Activated B cell treated with CpG ODN at 0.5 μM for 24 hours (primary cell): ENCODE results near the gene YJEFN3. TPM values are rescaled to one million over a fixed set of nuclear protein-coding genes. Genes with fewer than 3 reads are reported as not detected.

Source experiments
- ATAC-seq: fragments of 200-7000 bp; cut with Tn5 transposase; one replicate; pipeline ENCODE4 v1.10.0; 2021; ENCODE audit warnings: low read depth, mild to moderate bottlenecking, moderate library complexity
- CTCF ChIA-PET: fragments of 350-600 bp; sonication (Branson Sonifier 250); formaldehyde crosslinking; loops from one replicate; lab custom pipeline; 2021; ENCODE audit warnings: antibody characterized with exemption; lab: Charles Lee
- POLR2A ChIA-PET: fragments of 350-600 bp; sonication (Branson Sonifier 250); formaldehyde crosslinking; loops from one replicate; lab custom pipeline; 2021; ENCODE audit warnings: antibody characterized with exemption; lab: Charles Lee
- DNase-seq: peaks from one replicate; pipeline ENCODE4 v3.0.0; 2022
- H3K27ac Mint-ChIP-seq: one replicate; pipeline ENCODE4 v1.8.0; 2020; ENCODE audit warnings: mixed read lengths
- H3K27me3 Mint-ChIP-seq: one replicate; pipeline ENCODE4 v1.8.0; 2021; ENCODE audit warnings: mixed read lengths
- H3K36me3 Mint-ChIP-seq: one replicate; pipeline ENCODE4 v1.8.0; 2021; ENCODE audit warnings: low read depth, mixed read lengths
- H3K4me1 Mint-ChIP-seq: one replicate; pipeline ENCODE4 v1.8.0; 2021; ENCODE audit warnings: mixed read lengths
- H3K4me3 Mint-ChIP-seq: one replicate; pipeline ENCODE4 v1.8.0; 2020; ENCODE audit warnings: mild to moderate bottlenecking, mixed read lengths
- H3K9me3 Mint-ChIP-seq: one replicate; pipeline ENCODE4 v1.8.0; 2020; ENCODE audit warnings: mixed read lengths
- CTCF ChIP-seq: fragments of 200-600 bp; IDR thresholded peaks from one replicate; pipeline ENCODE4 v1.8.0; 2022; ENCODE audit warnings: antibody characterized with exemption, mild to moderate bottlenecking
- intact Hi-C: fragments of 100-400 bp; cut with micrococcal nuclease; formaldehyde crosslinking; loops from one replicate; pipeline ENCODE4 v1.15.1; 2024
- total RNA-seq: library from RNA; stranded (reverse); gene quantifications from 2 replicates; pipeline ENCODE4 v1.2.3, GENCODE V29; 2022

Gene YJEFN3
- total RNA-seq, 1 donor from 2014 or later = 9.1 TPM

DNA sequence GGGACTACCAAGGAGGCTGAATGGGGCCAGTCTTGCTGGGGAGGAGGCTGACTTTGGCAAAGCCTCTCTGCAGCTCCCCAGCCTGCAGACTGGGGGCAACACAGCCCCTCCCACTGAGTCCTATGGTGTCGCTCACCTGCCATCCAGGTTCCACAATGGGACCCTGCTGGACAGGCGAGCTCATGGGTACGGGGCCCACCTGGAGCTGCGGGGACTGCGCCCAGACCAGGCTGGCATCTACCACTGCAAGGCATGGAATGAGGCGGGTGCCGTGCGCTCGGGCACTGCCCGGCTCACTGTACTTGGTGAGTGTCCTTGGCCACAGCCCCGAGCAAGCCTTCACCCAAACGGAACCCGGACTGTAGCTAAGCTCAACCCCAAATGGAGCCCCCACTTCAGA, 14.4 kb downstream of the YJEFN3 start:
- intact Hi-C loops = loop anchor here (5.0 kb wide), 1 partner anchor 54 kb away; no protein-coding TSS in a partner anchor
- POLR2A ChIA-PET = no interaction called here
- Mint-ChIP-seq H3K4me1 (peaks cover 22% of the 10 kb centered on the region), H3K27me3 (peaks cover 17% of the 10 kb centered on the region), H3K36me3 (no peaks in the 10 kb centered on the region), H3K9me3 (no peaks in the 10 kb centered on the region), H3K4me3 (no peak overlapping the region), H3K27ac (no peak overlapping the region)
- TF ChIP-seq CTCF = no peak
- ATAC-seq (no peak), DNase-seq (no peak)
- CTCF ChIA-PET = interaction anchor here (0.6 to 1.6 kb wide), 2 partner anchors 11 to 250 kb away, joined by 3 to 5 read pairs; no protein-coding TSS in a partner anchor

DNA sequence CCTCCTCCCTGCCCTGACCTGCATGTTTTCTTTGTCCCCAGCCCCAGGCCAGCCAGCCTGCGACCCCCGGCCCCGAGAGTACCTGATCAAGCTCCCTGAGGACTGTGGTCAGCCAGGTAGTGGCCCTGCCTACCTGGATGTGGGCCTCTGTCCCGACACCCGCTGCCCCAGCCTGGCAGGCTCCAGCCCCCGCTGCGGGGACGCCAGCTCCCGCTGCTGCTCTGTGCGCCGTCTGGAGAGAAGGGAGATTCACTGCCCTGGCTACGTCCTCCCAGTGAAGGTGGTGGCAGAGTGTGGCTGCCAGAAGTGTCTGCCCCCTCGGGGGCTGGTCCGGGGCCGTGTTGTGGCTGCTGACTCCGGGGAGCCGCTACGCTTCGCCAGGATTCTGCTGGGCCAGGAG, 14.9 kb downstream of the YJEFN3 start:
- DNase-seq = no peak
- no peaks in the 10 kb centered on the region for H3K36me3 Mint-ChIP-seq
- no peak for TF ChIP-seq CTCF
- no peak for ATAC-seq
- H3K9me3 Mint-ChIP-seq = no peaks in the 10 kb centered on the region
- H3K27me3 Mint-ChIP-seq = peaks cover 15% of the 10 kb centered on the region
- H3K27ac Mint-ChIP-seq = no peak overlapping the region
- ChIA-PET CTCF (interaction anchor here (1.6 kb wide), 1 partner anchor 11 kb away, joined by 5 read pairs; no protein-coding TSS in a partner anchor), POLR2A (no interaction called here)
- peaks cover 19% of the 10 kb centered on the region for H3K4me1 Mint-ChIP-seq
- H3K4me3 Mint-ChIP-seq = no peak overlapping the region
- intact Hi-C loops = loop anchor here (5.0 kb wide), 1 partner anchor 54 kb away; no protein-coding TSS in a partner anchor

- Mint-ChIP-seq H3K9me3 (no peaks in the 10 kb centered on the region), H3K27me3 (peaks cover 15% of the 10 kb centered on the region), H3K36me3 (no peaks in the 10 kb centered on the region), H3K27ac (no peak overlapping the region), H3K4me3 (no peak overlapping the region), H3K4me1 (peaks cover 12% of the 10 kb centered on the region)
- intact Hi-C loops = loop anchor here (5.0 kb wide), 1 partner anchor 53 kb away; no protein-coding TSS in a partner anchor
- no peak for ATAC-seq
- DNase-seq = no peak
- no peak for TF ChIP-seq CTCF
- ChIA-PET CTCF (no interaction called here), POLR2A (no interaction called here)
Measured at GRCh38 chr19:19544257-19544953, 15.7 kb downstream of the YJEFN3 start.

- H3K9me3 Mint-ChIP-seq = no peaks in the 10 kb centered on the region
- no peak for TF ChIP-seq CTCF
- H3K27me3 Mint-ChIP-seq = peaks cover 15% of the 10 kb centered on the region
- CTCF ChIA-PET = no interaction called here
- DNase-seq (no peak), ATAC-seq (no peak)
- H3K4me1 Mint-ChIP-seq = peaks cover 12% of the 10 kb centered on the region
- intact Hi-C loops = loop anchor here (5.0 kb wide), 1 partner anchor 52 kb away; no protein-coding TSS in a partner anchor
- POLR2A ChIA-PET = no interaction called here
- no peaks in the 10 kb centered on the region for H3K36me3 Mint-ChIP-seq
- H3K27ac Mint-ChIP-seq = no peak overlapping the region
- H3K4me3 Mint-ChIP-seq = no peak overlapping the region
Measured at GRCh38 chr19:19544954-19545591, 16.4 kb downstream of the YJEFN3 start.

DNA sequence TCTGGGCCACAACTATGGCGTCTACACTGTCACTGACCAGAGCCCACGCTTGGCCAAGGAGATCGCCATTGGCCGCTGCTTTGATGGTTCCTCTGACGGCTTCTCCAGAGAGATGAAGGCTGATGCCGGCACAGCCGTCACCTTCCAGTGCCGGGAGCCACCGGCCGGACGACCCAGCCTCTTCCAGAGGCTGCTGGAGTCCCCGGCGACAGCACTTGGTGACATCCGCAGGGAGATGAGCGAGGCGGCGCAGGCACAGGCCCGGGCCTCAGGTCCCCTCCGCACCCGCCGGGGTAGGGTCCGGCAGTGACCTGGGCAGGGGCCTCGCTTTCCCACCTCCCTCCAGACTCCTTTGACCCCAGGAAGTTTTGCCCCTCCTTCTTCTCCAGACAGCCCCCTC, 17.0 kb downstream of the YJEFN3 start:
- Mint-ChIP-seq H3K36me3 (no peaks in the 10 kb centered on the region), H3K4me3 (no peak overlapping the region), H3K27ac (no peak overlapping the region), H3K27me3 (peaks cover 12% of the 10 kb centered on the region), H3K9me3 (no peaks in the 10 kb centered on the region), H3K4me1 (peaks cover 9% of the 10 kb centered on the region)
- no peak for DNase-seq
- no peak for ATAC-seq
- intact Hi-C loops = no loop called here
- ChIA-PET POLR2A (no interaction called here), CTCF (no interaction called here)
- TF ChIP-seq CTCF = no peak
